DND-41 (cell line): ENCODE results near the gene MDC1.
A peak's percentile ranks its signal among the peaks of the same experiment; 100 is the strongest.

Experiments
- ATAC-seq: fragments of 200-7000 bp; cut with Tn5 transposase; 3 replicates; pipeline ENCODE4 v1.9.1; 2021; ENCODE audit warnings: low read depth; ENCODE audit not compliant: insufficient read depth
- DNase-seq: peaks from one replicate; pipeline ENCODE4 v3.0.0-alpha.2; 2020
- H2AFZ ChIP-seq: 2 replicates; pipeline ENCODE4 v1.6.0; 2012; ENCODE audit warnings: low read depth, low read length
- H3K27ac ChIP-seq: 2 replicates; pipeline ENCODE4 v1.5.1; 2012; ENCODE audit warnings: low read length, inconsistent platforms
- H3K27me3 ChIP-seq: fragments of 200-600 bp; sonication (generic); 2 replicates; pipeline ENCODE4 v1.6.0; 2012; ENCODE audit warnings: low read length, mild to moderate bottlenecking, inconsistent platforms; ENCODE audit not compliant: insufficient read depth, poor library complexity
- H3K36me3 ChIP-seq: 2 replicates; pipeline ENCODE4 v1.5.1; 2012; ENCODE audit warnings: low read length, inconsistent platforms; ENCODE audit not compliant: insufficient read depth
- H3K4me1 ChIP-seq: 2 replicates; pipeline ENCODE4 v1.5.1; 2012; ENCODE audit warnings: mild to moderate bottlenecking, low read length; ENCODE audit not compliant: insufficient read depth
- H3K4me2 ChIP-seq: 2 replicates; pipeline ENCODE4 v1.6.0; 2012; ENCODE audit warnings: mild to moderate bottlenecking, moderate library complexity, low read length, inconsistent platforms; ENCODE audit not compliant: insufficient read depth
- H3K4me3 ChIP-seq, 2 experiments: fragments of 200-600 bp in 1 of 2; shearing (Covaris generic) in 1 of 2; 2 replicates each; pipeline ENCODE4 v1.5.1; 2012 to 2016; ENCODE audit warnings: inconsistent platforms in 2 of 2, low read length in 2 of 2, mild to moderate bottlenecking in 2 of 2, low read depth in 1 of 2, moderate library complexity in 1 of 2
- H3K79me2 ChIP-seq: 2 replicates; pipeline ENCODE4 v1.6.0; 2012; ENCODE audit warnings: low read length, inconsistent platforms; ENCODE audit not compliant: insufficient read depth
- H3K9ac ChIP-seq: 2 replicates; pipeline ENCODE4 v1.6.0; 2012; ENCODE audit warnings: low read depth, mild to moderate bottlenecking, inconsistent platforms, low read length, moderate library complexity
- H3K9me3 ChIP-seq: 2 replicates; pipeline ENCODE4 v1.5.1; 2012; ENCODE audit warnings: low read length, moderate library complexity, mild to moderate bottlenecking, inconsistent platforms; ENCODE audit not compliant: insufficient read depth, severe bottlenecking
- H4K20me1 ChIP-seq: 2 replicates; pipeline ENCODE4 v1.6.0; 2012; ENCODE audit warnings: low read length; ENCODE audit not compliant: insufficient read depth
- EZH2 ChIP-seq: IDR thresholded peaks from 3 replicates; pipeline ENCODE4 v1.6.1; 2012; ENCODE audit warnings: borderline replicate concordance, low read depth, mild to moderate bottlenecking, moderate library complexity, low read length, inconsistent platforms; ENCODE audit not compliant: severe bottlenecking
- TF ChIP-seq, protein P1 (sequence below): IDR thresholded peaks from 2 replicates; pipeline ENCODE4 v1.5.1; 2012; ENCODE audit warnings: borderline replicate concordance, low read length, moderate library complexity, mild to moderate bottlenecking; ENCODE audit not compliant: poor library complexity, severe bottlenecking; ENCODE audit errors: extremely low read depth

The MDC1 gene

DNA sequence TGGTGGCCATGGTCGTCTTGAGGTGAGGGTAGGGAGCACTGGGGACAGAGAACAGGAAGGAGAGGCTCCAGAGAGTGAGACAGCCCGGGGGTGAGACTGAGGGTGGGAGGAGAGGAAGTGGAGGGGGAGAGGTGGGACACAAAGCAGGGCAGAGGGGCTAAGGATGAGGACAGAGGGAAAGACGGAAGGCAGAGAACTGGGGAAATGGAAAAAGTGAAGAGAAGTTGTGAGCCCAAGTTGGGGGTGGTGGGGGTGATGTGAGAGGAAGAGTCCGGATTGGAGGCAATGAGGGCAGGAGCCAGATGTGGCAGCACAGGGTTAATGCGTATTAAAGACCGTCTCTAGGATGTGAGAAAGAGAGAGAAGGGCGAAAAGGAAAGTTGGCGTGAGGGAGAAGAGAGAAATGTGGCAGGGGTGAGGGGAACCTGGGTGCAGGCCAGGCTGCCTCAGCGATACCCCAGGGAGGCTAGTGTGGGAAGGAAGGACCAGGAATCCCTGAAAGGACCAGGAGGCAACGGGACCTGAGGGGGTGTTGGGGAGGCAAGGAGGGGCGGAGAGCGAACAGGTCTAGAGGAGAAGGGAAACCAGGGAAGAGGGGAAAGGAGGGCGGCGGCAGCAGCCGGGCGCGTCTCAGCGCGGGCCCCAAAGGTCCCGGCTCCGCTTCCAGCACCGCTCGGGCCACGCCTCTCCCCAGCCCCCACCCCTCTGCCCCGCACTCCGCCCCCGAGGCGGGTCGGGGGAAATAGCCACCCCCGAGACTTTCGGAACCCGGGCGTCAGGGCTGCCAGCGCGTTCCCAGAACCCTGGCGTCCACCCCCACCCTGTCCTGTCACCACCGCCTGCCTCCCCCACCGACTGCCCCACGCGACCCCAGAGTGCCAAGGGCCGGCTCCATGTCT, 30.8 kb downstream of the MDC1 start, which contains the start of gene PPP1R18:
TSS of gene PPP1R18 (minus strand) at position 637 of the 899 bp plus-strand sequence. CDS start at position 10, 627 bp downstream.
- Histone ChIP-seq H3K27ac (peak within 1 kb of the TSS; percentile 94), H3K36me3 (peaks cover 33% of the 10 kb centered on the region), H3K4me3 (peak within 1 kb of the TSS; percentile 65 to 68), H4K20me1 (peaks cover 33% of the 10 kb centered on the region), H3K27me3 (no peaks in the 10 kb centered on the region), H3K4me1 (peaks cover 78% of the 10 kb centered on the region), H3K9ac (peak within 1 kb of the TSS; percentile 88), H3K79me2 (peaks cover 90% of the 10 kb centered on the region), H3K9me3 (no peaks in the 10 kb centered on the region), H2AFZ (peak within 1 kb of the TSS; percentile 65), H3K4me2 (peak within 1 kb of the TSS; percentile 95)
- ATAC-seq (peak; percentile 34), DNase-seq (peak; percentile 85)
- TF ChIP-seq, protein P1, sequence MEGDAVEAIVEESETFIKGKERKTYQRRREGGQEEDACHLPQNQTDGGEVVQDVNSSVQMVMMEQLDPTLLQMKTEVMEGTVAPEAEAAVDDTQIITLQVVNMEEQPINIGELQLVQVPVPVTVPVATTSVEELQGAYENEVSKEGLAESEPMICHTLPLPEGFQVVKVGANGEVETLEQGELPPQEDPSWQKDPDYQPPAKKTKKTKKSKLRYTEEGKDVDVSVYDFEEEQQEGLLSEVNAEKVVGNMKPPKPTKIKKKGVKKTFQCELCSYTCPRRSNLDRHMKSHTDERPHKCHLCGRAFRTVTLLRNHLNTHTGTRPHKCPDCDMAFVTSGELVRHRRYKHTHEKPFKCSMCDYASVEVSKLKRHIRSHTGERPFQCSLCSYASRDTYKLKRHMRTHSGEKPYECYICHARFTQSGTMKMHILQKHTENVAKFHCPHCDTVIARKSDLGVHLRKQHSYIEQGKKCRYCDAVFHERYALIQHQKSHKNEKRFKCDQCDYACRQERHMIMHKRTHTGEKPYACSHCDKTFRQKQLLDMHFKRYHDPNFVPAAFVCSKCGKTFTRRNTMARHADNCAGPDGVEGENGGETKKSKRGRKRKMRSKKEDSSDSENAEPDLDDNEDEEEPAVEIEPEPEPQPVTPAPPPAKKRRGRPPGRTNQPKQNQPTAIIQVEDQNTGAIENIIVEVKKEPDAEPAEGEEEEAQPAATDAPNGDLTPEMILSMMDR, result no peak
- TF ChIP-seq EZH2, result no peak

DNA sequence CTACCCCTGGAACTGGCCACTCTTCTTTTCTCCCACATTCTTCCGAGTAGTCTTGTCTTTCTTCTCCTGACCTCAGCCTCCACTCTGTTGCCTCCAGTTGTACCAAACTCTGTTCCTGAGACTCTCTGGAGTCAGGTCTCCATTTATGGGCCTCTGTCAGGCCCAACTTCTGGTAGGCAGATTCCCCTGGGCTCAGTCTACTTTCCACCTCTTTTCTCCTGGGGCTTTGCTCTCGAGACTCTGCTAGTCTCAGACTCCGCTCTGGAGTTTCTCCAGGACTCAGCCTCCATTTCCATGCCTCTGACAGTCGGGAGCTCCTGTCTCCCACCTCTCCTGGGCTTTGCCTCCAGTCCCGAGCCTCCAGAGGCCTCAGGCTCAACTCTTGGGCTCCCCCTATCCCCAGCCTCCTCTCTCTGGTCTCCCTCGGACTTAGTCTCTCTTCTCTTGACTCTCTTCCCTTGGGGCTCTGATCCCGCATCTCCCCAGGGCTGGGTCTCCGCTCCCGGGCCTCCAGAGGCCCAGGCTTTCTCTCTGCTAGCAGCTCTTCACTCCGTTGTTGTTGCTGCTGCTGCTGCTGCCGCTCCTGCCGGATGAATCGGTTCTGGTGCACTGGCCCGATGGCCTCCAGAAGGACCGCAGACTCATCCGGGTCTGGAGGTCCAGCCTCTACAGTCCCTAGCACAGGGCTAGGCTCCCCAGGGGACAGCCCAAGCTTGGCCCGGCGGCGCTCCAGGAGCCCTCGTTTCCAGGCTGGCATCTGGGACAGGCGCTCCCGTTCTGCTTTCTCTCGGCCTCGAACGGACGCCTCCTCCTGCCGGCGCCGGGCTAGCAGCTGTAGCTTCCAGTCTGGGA, 31.7 kb downstream of the MDC1 start:
- Histone ChIP-seq H3K9me3 (no peaks in the 10 kb centered on the region), H3K27me3 (no peaks in the 10 kb centered on the region), H3K27ac (peak overlapping the region; percentile 94), H2AFZ (peak overlapping the region; percentile 35; the same call in 1 of the 2 replicates), H4K20me1 (peaks cover 38% of the 10 kb centered on the region), H3K9ac (peak overlapping the region; percentile 88), H3K4me3 (peak overlapping the region; percentile 65 to 68), H3K4me2 (peak overlapping the region; percentile 95), H3K36me3 (peaks cover 38% of the 10 kb centered on the region), H3K4me1 (peaks cover 80% of the 10 kb centered on the region), H3K79me2 (peaks cover 95% of the 10 kb centered on the region)
- ATAC-seq (no peak), DNase-seq (peak; percentile 47)
- TF ChIP-seq, protein P1, result peak; percentile 52
- TF ChIP-seq EZH2, result no peak

DNA sequence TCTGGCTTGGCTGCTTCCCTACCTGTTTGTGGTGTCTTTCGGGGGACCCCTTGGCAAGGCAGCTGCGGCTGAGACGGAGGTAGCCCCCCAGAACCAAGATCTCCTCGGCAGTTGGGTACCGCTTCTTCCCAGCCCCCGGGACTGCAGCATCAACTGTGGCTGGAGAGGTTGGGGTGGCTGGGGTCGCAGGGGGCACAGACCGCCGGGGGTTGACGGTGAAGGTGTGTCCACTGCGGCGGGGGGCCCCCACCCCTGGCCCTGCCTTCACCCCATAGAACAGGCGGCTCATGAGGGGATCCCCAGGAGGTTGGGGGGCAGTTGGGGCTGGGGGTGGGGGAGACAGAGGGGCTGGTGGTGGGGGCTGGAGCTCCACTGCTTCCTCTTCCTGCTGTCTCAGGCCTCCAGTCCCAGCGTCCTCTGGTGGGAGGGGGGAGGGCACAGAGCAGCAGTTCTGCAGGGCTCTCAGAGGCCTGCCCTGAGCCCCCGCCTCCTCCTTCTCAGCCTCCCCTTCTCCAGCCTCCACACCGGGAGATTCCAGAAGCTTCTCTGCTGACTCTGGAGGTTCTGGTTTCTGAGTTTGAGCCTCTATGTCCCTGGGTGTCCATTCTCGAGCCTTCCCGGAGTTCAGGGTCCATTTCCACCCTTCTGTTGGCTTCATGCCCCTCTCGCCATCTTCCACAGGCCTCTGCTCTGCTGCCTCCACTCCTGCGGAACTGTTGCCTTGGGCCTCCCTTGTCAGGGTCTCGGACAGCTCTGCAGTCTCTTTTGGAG, 32.5 kb downstream of the MDC1 start:
- H3K9me3 ChIP-seq, result no peaks in the 10 kb centered on the region
- DNase-seq (peak; percentile 87), ATAC-seq (peak; percentile 38)
- H3K4me3 ChIP-seq, result peak overlapping the region; percentile 65 to 68
- H3K79me2 ChIP-seq, result peaks cover 95% of the 10 kb centered on the region
- TF ChIP-seq EZH2, result no peak
- TF ChIP-seq, protein P1, result peak; percentile 4
- peaks cover 42% of the 10 kb centered on the region for H4K20me1 ChIP-seq
- H3K4me2 ChIP-seq, result peak overlapping the region; percentile 95
- no peaks in the 10 kb centered on the region for H3K27me3 ChIP-seq
- H3K4me1 ChIP-seq, result peaks cover 80% of the 10 kb centered on the region
- peaks cover 47% of the 10 kb centered on the region for H3K36me3 ChIP-seq
- H2AFZ ChIP-seq, result peak overlapping the region; percentile 11; the same call in 1 of the 2 replicates
- peak overlapping the region; percentile 88 for H3K9ac ChIP-seq
- H3K27ac ChIP-seq, result peak overlapping the region; percentile 94
